Endometrium (tissue), 2 donors: ENCODE results near the gene RTL1.

Experiments
- FAIRE-seq: peaks from 2 replicates; lab custom pipeline; 2012; peaks lifted over from hg19 to GRCh38; lab: Jason Lieb, UNC
- donor health status: control.
- donor health status: control.

The RTL1 gene

DNA sequence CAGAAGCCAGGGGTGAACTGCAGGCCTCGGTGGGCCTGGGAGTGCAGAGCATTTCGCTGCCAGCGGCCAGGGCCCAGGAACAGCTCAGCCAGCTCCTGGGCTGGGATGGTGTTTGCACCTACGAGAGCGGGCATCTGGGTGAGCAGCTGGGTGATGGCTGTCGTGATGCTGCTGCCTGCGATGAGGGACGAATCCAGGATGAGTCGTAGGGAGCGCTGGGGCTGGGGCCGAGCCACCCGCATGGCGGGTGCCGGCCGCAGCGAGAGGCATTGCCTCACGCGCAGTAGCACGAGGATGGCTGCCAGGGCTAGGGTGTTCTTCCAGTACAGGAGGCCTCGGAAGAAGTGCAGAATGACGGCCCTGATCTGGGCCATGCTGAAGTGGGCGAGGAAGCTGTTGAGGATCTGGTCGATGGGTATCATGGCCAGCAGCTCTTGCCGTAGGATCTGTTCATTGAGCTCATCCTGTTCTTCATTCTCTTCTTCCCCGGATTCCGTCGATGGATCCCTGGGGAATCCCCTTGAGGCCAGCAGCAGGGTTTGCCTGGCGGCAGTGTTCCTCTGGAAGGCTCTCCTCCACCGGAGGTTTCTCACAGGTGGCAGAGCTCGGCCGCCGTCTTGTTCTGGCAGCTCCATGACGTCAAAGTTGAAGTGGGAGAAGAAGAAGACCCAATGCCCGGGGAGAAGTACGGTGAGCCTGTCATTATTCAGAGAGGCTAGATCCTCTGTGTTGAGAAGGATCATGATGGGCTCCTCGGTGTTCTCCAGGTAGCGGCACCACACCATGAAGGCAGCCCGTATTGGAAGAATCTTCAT is 22.1 kb downstream of the RTL1 start:
- FAIRE-seq: no peak

GRCh38 chr14:100880271-100881101 is 23.0 kb downstream of the RTL1 start:
- no peak for FAIRE-seq

- no peak for FAIRE-seq
Measured at GRCh38 chr14:100879782-100880181, 23.7 kb downstream of the RTL1 start.

- FAIRE-seq: no peak
Measured at GRCh38 chr14:100879194-100879593, 24.3 kb downstream of the RTL1 start.

DNA sequence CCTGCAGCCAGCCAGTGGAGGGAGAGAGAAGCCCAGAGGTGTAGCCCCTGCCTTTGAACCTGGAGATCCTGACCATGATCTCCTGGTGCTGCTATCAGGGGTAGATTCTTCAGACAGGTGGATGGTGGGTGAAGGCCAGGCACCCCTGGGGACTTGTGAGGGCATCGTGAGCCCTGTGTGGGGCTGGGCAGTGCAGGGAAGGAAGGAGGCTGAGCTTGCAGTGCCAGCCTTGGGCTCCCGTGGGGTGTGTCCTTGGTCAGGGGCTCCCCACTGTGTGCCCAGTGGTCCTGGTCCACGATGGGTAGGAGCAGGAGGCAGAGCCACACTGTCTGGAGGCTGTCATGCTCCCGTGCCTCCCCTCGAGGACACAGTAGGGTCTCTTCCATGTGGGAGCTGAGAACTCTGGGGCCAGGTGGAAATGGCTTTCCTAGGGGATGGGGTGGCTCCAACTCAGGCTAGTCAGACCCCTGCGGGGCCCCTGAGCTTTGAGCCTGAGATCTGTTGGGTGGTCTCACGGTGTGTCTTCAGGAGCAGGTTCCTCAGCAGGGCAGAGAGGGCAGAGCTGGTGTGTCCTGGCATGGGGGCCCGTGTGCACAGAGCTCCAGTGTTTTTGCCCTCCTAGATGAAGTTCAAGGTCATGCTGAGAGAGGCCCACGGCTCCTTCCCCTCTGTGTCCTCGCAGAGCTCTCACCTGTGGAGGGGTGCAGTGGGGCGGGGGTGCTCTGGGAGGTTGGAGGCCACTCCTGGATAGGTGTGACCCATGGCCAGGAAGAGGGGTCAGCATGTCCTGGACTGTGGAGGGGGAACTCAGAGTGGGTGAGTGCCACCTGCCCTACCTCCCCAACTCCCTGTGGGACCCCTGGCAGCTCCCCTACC is 25.0 kb downstream of the RTL1 start:
- FAIRE-seq: no peak

GRCh38 chr14:100875861-100876590 is 27.5 kb downstream of the RTL1 start:
- no peak for FAIRE-seq

DNA sequence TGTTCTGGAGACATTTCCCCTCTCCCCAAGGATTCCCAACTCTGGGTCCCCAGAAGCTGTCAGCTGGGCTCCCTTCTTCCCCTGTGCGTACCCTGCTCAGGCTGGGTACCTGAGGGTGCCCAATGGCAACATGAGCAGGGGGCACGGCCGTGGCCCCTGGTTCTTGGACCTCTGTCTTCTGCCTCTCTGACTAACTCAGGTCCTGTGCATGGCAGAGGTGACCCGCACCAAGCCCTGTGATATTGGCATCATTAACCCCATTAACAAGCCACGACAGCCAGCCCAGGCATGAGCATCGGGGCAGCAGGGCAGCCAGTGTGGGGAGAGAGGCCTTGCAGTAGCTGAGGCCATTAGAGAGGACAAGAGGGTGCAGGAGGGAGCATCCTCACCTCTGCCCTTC is 28.4 kb downstream of the RTL1 start:
- FAIRE-seq: no peak

GRCh38 chr14:100874411-100875091 is 29.0 kb downstream of the RTL1 start:
- no peak for FAIRE-seq

GRCh38 chr14:100874051-100874410 is 29.5 kb downstream of the RTL1 start:
- no peak for FAIRE-seq

GRCh38 chr14:100873096-100873482 is 30.4 kb downstream of the RTL1 start:
- FAIRE-seq: no peak

- no peak for FAIRE-seq
Measured at GRCh38 chr14:100872259-100873095, 31.0 kb downstream of the RTL1 start.

GRCh38 chr14:100871234-100872186 is 32.0 kb downstream of the RTL1 start:
- no peak for FAIRE-seq

- no peak for FAIRE-seq
Measured at GRCh38 chr14:100868621-100869370, 34.7 kb downstream of the RTL1 start.

GRCh38 chr14:100867631-100868315 is 35.7 kb downstream of the RTL1 start:
- FAIRE-seq: no peak

DNA sequence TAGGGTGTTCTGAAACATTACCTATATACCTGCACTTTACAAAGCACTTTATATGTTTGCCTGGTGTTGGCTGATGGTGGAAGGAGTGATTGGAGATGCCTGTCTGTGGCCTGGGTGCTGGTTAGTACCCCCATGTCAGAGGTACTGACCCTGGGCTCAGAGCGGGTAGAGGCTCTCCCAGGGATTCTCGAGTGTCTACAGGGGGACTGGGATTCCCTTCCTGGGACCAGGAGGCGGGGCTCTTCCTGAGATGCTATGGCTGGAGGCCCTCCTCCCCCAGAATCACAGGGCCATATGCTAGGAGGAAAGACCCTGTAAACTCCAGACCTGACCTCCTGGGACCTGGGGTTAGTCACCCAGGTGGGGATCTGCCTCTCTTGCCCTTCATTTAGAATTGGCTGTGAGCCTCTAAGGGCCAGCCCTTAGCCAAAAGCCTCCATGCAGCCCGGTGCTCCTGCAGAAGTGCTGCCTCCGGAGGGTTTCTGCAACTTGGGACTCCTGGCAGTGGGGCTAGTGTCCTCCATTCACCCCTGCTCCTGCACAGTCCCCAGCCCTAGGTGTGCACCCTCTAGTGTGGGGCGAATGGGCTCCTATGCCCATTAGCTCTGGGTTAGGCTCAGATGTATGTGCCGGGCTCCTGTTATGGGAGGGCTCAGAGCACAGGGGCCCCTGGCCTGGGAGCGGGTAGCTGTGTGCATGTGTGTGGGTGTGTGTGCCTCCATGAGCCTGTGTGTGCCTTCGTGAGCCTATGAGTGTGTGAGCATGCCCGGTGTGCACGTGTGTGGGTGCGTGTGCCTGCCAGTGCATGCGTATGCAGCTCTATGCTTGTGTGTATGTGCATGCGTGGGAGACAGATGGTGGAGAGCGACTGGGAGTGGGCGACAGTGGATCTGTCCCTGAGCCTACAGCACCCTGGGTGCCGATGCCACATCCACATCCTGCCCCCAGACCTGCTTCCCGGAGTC is 36.6 kb downstream of the RTL1 start:
- no peak for FAIRE-seq
